NCI-H748 treated with DMSO at 0.1 percent for 48 hours (cell line): Measurements from ENCODE around the gene PLA1A.
"Not testable (repeated sequence)": the region's sequence is repeated elsewhere in the genome, so short reads cannot be mapped to it uniquely, and the experiment has no call there.

ENCODE experiments used
- DNase-seq: peaks from one replicate; lab custom pipeline; 2025; lab: John Stamatoyannopoulos, UW

Gene PLA1A

DNA sequence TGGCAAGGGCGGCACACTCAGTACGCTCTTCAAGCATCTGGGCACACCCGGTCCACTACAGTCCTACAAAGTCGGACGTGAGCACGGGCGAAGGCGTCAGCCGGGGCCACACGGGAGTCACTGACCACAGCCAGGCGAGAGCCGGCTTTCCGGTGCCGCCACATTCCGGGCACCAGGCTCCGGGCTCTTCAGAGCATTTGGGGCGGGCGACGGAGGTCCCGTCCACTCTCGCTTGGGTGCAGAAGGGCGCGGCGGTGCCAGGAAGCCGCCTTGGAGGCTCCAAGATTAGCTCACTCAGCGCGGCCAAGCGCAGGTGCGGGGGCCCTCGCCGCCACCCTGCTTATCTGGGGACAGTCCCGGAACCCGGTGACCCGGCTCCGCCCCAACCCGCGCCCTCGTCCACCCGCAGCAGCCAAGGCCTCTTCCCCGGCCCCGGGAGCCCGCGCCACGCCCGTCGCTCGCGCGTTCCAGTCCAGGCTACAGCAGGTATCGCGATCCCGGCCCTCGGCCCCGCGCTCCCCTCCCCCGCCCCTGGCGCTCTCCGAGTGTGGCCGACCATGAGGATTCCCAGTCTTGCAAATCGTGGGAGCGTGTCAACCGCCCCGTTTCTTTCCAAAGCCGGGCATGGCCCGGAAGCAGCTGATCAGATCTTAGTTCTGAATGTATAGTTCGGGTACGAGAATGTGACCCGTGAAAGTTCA is 18.2 kb upstream of the PLA1A start, which contains the start of gene ADPRH:
ADPRH (plus strand) TSS at position 127 of the 701 bp plus-strand sequence. CDS start 2,678 bp downstream, outside the sequence.
- DNase-seq, result no peak

DNA sequence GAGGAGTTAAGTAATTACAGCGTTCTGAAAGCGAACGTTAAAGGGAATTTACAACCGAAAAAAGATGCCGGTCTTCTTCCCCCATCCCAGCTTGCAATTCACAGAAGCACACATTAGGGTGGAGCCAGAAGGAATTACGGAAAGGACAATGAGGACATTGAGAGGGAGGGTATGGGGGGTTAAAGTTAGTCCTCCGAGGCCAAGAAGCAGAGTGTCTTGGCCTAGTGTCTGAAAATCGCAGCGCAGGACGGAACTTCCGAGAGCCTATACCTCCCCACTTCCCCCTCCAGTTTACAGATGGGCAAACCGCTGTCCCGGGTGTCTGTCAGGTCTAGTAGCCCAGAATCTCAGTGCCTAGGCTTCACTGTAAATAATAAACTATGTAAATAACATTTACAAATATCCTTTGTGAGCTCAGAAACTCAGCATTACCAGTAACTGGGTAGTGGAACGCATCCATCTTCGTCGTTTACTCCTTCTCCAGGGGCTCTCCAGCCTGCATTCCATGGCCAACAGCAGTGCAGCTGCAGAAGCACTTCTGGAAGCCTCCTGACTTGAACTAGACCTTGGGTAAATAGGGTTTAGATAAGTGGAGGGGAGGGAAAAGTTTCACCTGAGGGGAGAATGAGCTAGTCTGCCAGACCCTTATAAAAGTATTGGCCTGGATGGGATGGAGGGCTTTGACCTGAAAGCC is 17.5 kb upstream of the PLA1A start:
- no peak for DNase-seq

DNA sequence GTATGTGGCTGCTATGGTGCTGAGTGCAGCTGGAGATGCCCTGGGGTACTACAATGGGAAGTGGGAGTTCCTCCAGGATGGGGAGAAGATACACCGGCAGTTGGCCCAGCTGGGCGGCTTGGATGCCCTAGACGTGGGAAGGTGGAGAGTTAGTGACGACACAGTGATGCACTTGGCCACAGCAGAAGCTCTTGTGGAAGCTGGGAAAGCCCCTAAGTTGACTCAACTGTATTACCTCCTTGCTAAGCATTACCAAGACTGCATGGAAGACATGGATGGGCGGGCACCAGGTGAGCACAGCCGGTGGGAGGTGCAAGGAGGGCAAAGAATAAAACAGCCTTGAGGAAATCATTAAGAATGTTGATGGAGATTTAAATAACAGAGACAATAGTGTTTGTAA is 15.5 kb upstream of the PLA1A start:
- no peak for DNase-seq

DNA sequence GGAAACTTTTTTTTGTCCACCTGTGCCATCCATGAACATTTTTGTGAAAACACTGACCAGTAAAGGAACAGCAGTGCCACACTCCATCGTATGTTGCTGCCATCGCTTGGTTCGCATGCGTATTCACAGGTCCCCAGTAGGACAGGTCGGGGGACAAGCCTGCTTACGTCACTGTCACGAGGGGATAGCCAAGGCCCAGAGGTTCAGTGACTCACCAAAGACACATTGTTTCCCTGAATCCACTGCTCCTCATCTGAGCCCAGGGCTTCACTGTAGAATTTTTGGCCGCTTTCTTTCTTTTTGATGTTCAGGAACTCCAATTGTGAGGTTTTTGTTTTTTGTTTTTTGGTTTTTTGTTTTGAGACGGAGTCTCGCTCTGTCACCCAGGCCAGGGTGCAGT is 12.5 kb upstream of the PLA1A start:
- no peak for DNase-seq

DNA sequence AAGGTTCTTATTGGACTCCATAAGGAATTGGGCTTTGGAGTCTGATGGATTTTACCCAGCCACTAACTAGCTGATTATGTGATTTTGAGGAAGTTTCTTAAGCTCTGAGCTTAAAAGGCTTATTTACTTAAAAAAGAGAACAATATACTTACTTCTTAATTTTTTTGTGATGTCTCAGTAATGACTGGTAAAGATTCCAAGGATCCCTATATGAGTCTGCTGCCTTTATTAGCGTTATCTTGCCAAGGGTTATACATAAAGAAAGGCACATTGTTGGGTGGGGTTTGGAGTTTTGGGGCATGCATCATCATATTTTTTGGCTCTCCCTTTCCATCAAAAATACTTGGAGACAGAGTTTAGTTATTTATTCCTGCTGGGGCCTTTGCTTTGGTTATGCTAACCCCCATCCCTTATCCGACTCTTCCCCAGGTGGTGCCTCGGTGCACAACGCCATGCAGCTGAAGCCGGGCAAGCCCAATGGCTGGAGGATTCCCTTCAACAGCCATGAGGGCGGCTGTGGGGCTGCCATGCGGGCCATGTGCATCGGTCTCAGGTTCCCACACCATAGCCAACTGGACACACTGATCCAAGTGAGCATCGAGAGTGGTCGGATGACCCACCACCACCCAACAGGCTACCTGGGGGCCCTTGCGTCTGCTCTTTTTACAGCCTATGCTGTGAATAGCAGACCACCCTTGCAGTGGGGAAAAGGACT is 11.7 kb upstream of the PLA1A start:
- no peak for DNase-seq

DNA sequence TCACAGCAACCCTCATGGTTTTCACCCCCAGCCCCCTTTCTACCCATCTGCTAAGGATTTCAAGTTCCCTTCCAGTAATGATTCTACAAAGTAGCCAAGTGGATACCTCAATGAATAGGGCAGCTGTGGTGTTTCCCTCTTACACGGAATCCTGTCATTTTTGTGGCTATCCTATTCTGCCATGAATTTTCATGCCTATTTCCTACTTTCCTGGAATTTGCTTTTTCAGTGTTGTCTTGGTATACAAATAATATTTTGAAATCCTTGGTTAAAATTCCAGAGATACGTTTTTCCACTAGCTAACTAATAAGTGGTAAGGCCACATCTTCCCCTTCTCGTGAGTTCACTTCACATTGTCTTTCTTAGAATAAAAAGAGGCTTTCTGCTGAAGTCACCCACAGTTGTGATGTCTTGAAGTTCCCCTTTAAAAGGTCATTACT is 10.9 kb upstream of the PLA1A start:
- no peak for DNase-seq

DNA sequence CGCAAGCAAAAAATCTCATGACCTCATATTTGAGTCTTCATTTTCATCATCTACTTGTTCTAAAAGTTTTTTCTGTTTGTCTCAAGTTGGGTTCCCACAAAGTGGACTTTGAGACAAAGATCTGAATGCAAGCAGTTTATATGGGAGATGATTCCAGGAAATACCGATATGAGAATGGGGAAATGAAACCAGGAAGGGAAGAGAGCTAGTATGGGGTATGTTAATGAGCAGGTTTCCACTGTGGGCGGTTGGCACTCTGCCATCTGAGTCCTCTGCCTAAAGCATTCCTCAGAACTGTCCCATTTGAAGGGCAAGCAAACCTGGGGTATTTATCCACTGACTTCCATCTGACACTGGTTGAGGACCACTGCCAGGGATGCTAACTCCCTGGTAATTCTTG is 9.6 kb upstream of the PLA1A start:
- DNase-seq, result no peak

DNA sequence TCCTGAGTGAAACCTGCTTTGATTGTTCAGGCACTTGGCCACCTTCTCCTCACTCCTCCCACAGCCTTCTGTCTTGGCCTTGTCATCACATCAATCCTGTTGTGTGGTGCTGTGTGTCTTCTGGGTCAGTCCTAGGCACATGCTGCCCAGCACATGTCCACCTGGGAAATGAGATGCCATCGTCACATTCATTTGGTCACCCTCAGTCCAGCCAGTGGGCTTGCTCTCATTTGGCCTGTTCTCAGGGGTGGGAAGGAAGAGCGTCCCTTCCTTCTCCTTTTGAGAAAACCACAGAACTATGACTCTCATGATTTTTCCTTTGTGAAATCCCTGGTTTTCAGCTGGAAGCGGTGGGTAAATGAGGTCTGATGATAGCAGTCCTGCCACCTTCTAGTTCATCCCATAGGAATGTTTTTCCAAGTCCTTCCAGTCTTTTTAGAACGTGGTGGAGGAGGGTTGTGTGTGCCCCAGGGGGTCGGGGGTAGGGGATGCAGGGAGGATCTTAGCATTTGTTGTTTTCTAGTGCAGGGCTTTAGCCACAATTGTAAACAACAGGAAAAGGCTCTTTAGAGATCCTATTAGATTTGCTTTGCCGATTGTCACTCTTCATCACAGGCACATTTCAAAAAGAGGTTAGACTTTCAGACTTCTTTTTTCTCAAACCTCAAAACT is 8.4 kb upstream of the PLA1A start:
- DNase-seq, result no peak

DNA sequence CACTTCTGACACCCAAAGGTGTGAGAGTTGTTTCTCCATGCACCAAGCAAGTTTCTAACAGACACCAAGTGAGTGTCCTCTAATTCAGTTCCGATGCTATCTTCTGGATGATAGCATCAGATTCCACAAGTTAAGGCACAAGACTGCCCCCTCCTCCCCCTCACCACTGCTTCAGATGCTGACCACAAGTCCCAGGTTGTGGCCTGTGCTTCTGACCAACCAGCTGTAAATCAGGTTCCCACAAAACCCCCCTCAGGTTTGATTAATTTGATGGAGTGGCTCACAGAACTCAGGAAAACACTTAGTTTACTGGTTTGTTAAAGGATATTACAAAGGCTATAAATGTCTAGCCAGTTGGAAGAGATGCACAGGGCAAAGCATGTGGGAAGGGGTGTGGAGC is 7.0 kb upstream of the PLA1A start:
- DNase-seq, result no peak

DNA sequence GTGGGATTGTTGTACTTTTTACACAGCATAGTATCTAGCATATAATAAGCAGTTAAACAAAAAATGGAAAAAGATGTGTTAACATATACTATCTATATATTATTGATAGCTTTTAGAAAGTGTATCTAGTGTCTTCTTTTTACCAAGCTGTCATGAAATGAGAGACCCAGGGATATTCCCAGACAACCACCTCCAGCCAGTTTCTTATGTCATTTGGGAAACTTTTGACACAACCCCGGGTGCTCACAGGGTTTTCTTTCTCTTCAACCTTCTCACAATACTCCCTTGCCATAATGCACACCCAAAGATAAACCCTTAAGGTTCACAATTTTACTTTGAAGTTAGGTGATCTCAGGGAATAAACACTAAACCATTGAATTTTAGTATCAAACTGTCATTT is 4.8 kb upstream of the PLA1A start:
- no peak for DNase-seq

DNA sequence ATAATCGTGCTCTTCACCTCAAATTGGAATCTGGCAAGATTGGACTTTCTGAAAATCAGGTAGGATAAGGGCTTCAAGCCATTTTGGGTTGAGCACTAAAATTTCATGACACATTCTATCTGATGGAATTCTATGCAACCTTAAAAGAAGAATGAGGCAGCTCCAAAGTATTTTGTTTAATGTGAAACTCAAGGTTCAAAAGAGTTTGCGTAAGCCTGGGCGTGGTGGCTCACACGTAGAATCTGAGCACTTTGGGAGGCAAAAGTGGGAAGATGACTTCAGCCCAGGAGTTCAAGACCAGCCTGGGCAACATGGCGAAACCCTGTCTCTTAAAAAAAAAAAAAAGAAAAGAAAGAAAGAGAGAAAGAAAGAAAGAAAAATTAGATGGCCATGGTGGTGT is 3.6 kb upstream of the PLA1A start:
- DNase-seq, result no peak

DNA sequence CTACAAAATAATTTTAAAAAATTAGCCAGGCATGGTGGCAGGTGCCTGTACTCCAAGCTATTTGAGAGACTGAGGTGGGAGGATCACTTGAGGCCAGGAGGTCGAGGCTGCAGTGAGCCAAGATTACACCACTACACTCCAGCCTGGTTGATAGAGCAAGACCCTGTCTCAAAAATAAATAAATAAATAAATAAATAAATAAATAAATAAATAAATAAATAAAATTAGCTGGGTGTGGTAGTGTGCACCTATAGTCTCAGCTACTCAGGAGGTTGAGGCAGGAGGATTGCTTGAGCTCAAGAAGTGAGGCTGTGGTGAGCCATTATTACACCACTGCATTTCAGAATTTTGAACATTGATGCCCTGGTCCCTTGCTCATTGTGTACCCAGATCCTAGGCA is 2.8 kb upstream of the PLA1A start:
- DNase-seq, result not testable (repeated sequence)

DNA sequence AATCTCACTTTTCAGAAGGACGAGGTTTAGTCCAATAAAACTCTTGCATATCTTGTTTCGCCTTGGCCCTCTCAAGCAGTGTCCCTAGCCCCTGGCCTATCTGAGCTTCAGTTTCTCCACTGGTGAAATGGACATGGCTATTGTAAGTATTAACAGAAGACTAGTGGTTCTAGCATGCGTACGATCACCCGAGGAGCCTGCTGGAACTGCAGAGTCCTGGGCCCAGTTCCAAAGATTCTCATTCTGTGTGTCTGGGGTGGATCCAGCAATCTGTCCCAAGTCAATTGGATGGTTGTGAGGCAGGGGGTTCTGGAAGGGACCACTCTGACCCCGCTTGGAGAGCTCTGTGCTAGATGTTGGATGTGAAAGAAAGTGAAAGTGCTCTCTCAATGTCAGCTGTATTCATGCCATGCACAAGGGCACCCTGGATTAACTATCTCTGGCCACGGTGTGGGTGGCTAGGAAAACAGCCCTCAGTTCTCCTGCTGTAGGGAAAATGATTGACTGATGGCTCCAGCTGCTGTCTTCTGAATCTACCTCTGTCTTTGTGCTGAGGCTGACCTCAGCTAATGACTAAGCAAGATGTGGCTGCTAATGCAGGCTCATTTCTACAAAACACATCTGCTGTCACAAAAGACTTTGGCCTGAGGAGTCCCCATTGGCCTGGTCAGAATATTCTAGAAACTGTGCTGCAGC is 1.9 kb upstream of the PLA1A start:
- DNase-seq, result no peak

DNA sequence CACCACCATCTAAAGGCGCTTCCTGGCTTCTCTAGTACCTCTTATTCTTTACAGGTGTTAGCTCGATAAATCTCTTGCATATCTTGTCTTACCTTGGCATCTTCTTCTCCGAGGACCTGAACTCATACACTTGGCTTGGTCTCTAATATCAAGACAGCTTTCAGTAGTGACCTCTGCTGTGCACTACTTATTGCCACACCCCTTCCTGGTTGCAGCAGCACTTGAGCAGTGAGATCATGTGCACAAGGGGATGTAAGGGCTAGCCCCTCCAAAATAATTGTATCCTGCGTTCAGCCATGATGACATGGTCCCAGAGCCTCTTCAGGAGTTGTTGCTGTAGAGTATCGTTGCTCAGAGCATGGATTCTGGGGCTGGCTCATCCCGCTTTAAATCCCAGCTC is 1.3 kb upstream of the PLA1A start:
- no peak for DNase-seq

DNA sequence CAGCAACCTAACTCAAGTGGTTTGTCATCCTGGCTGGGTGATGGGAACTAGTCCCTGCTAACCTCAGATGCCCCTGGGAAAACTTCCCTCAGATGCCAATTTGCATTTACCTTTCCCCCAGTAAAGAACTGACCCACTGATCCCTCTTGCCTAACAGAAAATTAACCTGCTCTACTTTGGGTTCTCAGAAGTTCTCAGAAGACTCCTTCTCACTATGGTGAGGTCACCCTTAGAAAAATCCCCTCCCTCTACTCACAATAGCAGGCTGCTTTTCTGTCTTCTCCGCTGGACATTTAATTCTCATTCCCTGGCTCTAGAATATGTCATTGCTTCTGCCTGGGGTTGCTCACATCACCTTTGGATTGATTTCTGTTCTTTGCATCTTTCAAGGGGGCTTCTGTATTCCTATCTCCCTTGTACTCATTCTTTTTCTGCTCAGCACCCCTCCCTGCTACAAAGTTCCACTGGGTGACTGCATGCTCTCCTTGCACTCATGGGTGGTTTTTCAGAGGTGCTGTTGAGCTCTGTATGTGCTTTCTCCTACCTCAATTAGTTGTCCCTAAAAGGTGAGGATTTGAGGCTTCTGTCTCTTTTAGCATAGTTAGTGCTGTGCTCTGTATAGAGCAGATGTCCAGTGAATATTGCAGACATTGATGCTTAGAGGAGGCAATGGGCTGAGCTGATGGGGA is 869 bp downstream of the PLA1A start:
- DNase-seq, result no peak

DNA sequence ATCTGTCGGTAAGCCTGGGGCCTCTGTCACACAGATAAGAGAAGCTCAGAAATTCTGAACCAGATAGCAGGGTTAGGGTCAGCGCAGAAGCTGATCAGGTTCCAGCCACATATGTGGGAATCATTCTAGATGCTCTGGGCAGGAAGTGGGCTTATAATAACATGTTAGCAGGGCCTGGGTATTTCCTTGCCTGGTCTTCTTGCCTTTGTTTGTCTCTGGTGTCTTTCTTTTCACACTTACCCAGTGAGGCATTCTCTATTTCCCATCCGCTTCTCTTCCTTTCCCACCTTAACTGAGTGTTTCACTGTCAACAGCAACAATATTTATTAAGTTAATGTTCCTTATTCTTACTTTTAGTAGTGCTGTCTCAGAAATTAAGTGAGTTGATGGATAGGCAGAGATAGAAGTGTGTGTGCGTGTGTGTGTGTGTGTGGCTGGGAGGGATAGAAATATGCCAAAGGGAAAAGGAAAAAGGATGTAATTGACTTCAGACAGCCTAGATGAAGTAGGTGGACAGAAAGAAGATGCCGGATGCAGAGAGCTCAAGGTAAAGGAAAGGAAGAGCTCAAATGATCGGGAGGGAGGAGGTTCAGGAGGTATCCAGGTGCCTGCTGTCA is 2.0 kb downstream of the PLA1A start:
- no peak for DNase-seq

DNA sequence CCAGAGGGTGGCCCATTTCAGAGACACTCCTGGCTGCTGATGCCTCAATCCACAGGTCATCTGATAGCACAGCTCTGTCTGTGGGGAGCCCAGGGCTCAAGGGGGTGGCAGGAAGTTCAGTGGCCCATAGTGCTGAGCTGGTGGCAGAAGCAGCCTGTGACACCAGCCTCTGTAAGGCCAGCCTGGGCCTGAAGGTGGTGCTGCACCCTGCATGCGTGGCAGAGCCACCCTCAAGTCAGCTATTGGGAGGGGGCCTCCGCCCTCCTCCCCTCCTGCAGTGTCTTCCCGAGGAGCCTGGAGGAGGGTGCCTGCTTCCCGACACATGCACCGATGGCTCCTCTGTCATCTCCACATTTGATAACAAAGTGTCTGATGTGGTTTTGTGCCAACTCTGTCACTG is 3.0 kb downstream of the PLA1A start:
- no peak for DNase-seq

DNA sequence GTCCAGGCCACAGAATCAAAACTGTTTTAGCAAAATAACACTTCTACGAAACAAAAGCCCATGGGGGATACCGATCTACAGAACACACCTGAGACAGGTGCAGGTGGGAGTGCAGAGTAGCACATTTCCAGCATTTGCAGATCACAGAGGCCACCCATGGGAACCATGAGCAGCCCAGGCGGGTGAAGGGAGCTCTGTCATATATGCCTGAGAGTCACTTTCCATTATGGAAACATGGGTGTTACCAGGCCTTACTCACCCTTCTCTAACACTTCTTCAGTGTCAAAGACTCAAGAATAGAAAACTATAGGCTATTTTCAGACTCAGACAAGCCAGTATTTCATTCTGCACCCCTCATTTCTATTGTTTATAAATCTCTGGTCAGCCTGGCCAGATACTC is 3.5 kb downstream of the PLA1A start:
- DNase-seq, result no peak

DNA sequence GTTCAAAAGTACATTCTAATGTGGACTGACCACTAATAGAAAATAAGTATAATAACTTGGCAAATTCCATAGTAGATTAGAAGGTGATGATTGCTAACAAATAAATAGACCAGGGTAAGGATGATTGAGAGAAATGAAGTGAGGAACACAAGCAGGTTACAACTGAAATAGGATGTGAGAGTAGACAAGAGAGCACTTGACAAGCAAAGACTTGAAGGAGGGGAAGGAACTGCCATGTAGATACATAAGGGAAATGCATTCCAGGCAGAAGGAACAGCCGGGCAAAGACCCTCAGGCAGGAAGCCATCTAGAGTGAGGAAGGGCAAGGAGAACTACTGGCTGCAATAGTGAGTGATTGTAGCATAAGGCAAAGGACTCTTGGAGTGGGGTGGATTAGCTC is 5.0 kb downstream of the PLA1A start:
- no peak for DNase-seq

DNA sequence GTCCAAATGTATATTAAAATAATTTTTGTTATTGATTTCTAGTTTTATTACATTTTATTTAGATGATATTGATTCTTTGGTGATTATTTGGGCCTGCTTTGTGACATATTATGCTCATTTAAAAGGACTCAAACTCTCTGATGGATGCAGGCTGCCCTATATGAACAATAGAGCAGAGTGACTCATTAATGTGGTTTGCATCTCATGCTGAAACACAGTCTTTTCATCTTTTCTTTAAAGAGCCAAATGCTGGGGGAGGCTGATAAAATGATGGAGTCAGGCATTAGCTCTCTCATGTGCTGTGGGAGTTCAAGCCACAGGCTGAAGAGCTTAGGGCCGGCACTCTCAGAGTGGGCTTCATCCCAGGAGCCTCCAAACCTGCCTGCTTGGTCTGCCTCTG is 7.2 kb downstream of the PLA1A start:
- no peak for DNase-seq
